KMS-11 (cell line): ENCODE data around the gene CYSRT1.

Experiments
- H2AFZ ChIP-seq: fragments of 200-600 bp; sonication (generic); 2 replicates; pipeline ENCODE4 v1.6.1; 2016; ENCODE audit warnings: antibody characterized with exemption, mixed run types, low read depth
- H3K27ac ChIP-seq: fragments of 200-600 bp; sonication (generic); 2 replicates; pipeline ENCODE4 v1.6.1; 2016; ENCODE audit warnings: mild to moderate bottlenecking, mixed run types
- H3K27me3 ChIP-seq: fragments of 200-600 bp; sonication (generic); 2 replicates; pipeline ENCODE4 v1.6.1; 2017; ENCODE audit warnings: mild to moderate bottlenecking, low read depth, mixed run types, moderate library complexity; ENCODE audit not compliant: insufficient read depth
- H3K36me3 ChIP-seq: fragments of 200-600 bp; sonication (generic); 2 replicates; pipeline ENCODE4 v1.6.1; 2017; ENCODE audit warnings: mild to moderate bottlenecking, mixed run types; ENCODE audit not compliant: insufficient read depth
- H3K4me1 ChIP-seq: fragments of 200-600 bp; sonication (generic); 2 replicates; pipeline ENCODE4 v1.6.1; 2016; ENCODE audit warnings: mild to moderate bottlenecking, low read depth, mixed run types; ENCODE audit not compliant: poor library complexity, severe bottlenecking
- H3K4me2 ChIP-seq: fragments of 200-600 bp; sonication (generic); 2 replicates; pipeline ENCODE4 v1.7.0; 2016; ENCODE audit warnings: mild to moderate bottlenecking, mixed run types
- H3K4me3 ChIP-seq: fragments of 200-600 bp; sonication (generic); IDR thresholded peaks from 2 replicates; pipeline ENCODE4 v1.6.1; 2017; ENCODE audit warnings: low read depth, low read length, mixed read lengths; ENCODE audit not compliant: insufficient read depth
- H3K79me2 ChIP-seq: fragments of 200-600 bp; sonication (generic); 2 replicates; pipeline ENCODE4 v1.6.1; 2016; ENCODE audit warnings: low read depth, mixed run types; ENCODE audit not compliant: insufficient read depth
- H3K9ac ChIP-seq: fragments of 200-600 bp; sonication (generic); 2 replicates; pipeline ENCODE4 v1.6.1; 2016; ENCODE audit warnings: mild to moderate bottlenecking, mixed run types
- H4K20me1 ChIP-seq: fragments of 200-600 bp; sonication (generic); 2 replicates; pipeline ENCODE4 v1.6.1; 2016; ENCODE audit warnings: mild to moderate bottlenecking, mixed run types; ENCODE audit not compliant: insufficient read depth
- CTCF ChIP-seq: fragments of 200-600 bp; sonication (generic); conservative IDR thresholded peaks from 2 replicates; pipeline ENCODE4 v1.6.1; 2017; ENCODE audit warnings: low read depth, mild to moderate bottlenecking, antibody characterized with exemption, low read length, moderate library complexity, mixed read lengths

CYSRT1 gene

GRCh38 chr9:137265496-137266161 lies 40.7 kb downstream of the CYSRT1 start:
- no peak overlapping the region for H3K9ac ChIP-seq
- no peaks in the 10 kb centered on the region for H4K20me1 ChIP-seq
- no peaks in the 10 kb centered on the region for H3K79me2 ChIP-seq
- H3K36me3 ChIP-seq: no peaks in the 10 kb centered on the region
- no peaks in the 10 kb centered on the region for H3K27me3 ChIP-seq
- H2AFZ ChIP-seq: no peak overlapping the region
- no peak overlapping the region for H3K4me3 ChIP-seq
- H3K4me1 ChIP-seq: peaks cover 10% of the 10 kb centered on the region
- no peak overlapping the region for H3K4me2 ChIP-seq
- H3K27ac ChIP-seq: no peak overlapping the region
- TF ChIP-seq CTCF: no peak

GRCh38 chr9:137266162-137266527 lies 41.2 kb downstream of the CYSRT1 start:
- H2AFZ ChIP-seq: no peak overlapping the region
- no peak overlapping the region for H3K4me3 ChIP-seq
- no peak overlapping the region for H3K4me2 ChIP-seq
- no peaks in the 10 kb centered on the region for H3K79me2 ChIP-seq
- H3K9ac ChIP-seq: no peak overlapping the region
- no peaks in the 10 kb centered on the region for H4K20me1 ChIP-seq
- peaks cover 16% of the 10 kb centered on the region for H3K4me1 ChIP-seq
- H3K36me3 ChIP-seq: no peaks in the 10 kb centered on the region
- H3K27ac ChIP-seq: no peak overlapping the region
- no peaks in the 10 kb centered on the region for H3K27me3 ChIP-seq
- no peak for TF ChIP-seq CTCF

GRCh38 chr9:137266585-137267453 lies 41.8 kb downstream of the CYSRT1 start:
- Histone ChIP-seq H3K36me3 (no peaks in the 10 kb centered on the region), H4K20me1 (no peaks in the 10 kb centered on the region), H3K79me2 (no peaks in the 10 kb centered on the region)

GRCh38 chr9:137267933-137268355 lies 43.0 kb downstream of the CYSRT1 start:
- no peak overlapping the region for H3K27ac ChIP-seq
- H3K9ac ChIP-seq: no peak overlapping the region
- no peaks in the 10 kb centered on the region for H3K27me3 ChIP-seq
- no peak overlapping the region for H2AFZ ChIP-seq
- no peaks in the 10 kb centered on the region for H4K20me1 ChIP-seq
- H3K4me1 ChIP-seq: peaks cover 26% of the 10 kb centered on the region
- H3K79me2 ChIP-seq: no peaks in the 10 kb centered on the region
- TF ChIP-seq CTCF: no peak
- no peak overlapping the region for H3K4me2 ChIP-seq
- H3K4me3 ChIP-seq: no peak overlapping the region
- H3K36me3 ChIP-seq: no peaks in the 10 kb centered on the region

More at GRCh38 chr9:137266585-137267453, 41.8 kb downstream of the CYSRT1 start:
- peaks cover 22% of the 10 kb centered on the region for H3K4me1 ChIP-seq
- no peak overlapping the region for H3K27ac ChIP-seq
- H3K4me2 ChIP-seq: no peak overlapping the region
- H3K4me3 ChIP-seq: no peak overlapping the region
- no peak for TF ChIP-seq CTCF
- no peak overlapping the region for H3K9ac ChIP-seq
- H3K27me3 ChIP-seq: no peaks in the 10 kb centered on the region
- no peak overlapping the region for H2AFZ ChIP-seq
